Testis (tissue), 3 donors: ENCODE measurements around the gene AQP2. TPM values are rescaled to one million over a fixed set of nuclear protein-coding genes. Genes with fewer than 3 reads are reported as not detected.

Source experiments
- DNase-seq: peaks from one replicate; pipeline ENCODE4 v3.0.0-alpha.2; 2019
- H3K27ac ChIP-seq, 2 donors: fragments of 200-600 bp; sonication (generic); one replicate each; pipeline ENCODE4 v1.5.1; 2019
- H3K27me3 ChIP-seq: fragments of 200-600 bp; sonication (generic); one replicate; pipeline ENCODE4 v1.5.1; 2019
- H3K36me3 ChIP-seq: fragments of 200-600 bp; sonication (generic); one replicate; pipeline ENCODE4 v1.5.1; 2017; ENCODE audit warnings: low read depth; ENCODE audit errors: missing control alignments
- H3K4me1 ChIP-seq: fragments of 200-600 bp; sonication (generic); one replicate; pipeline ENCODE4 v1.5.1; 2019
- H3K4me3 ChIP-seq, 2 donors: fragments of 200-600 bp; sonication (generic); one replicate each; pipeline ENCODE4 v1.5.1; 2017 to 2019
- H3K9me3 ChIP-seq: fragments of 200-600 bp; sonication (generic); one replicate; pipeline ENCODE4 v1.5.1; 2017
- CTCF ChIP-seq, 3 experiments: fragments of 450-650 bp in 2 of 3; fragments of 200-600 bp in 1 of 3; sonication (generic) in 1 of 3; IDR thresholded peaks; one replicate each; pipeline ENCODE4 v1.5.1; 2016 to 2019; ENCODE audit warnings: antibody characterized with exemption in 3 of 3, mild to moderate bottlenecking in 2 of 3, moderate library complexity in 1 of 3
- POLR2A ChIP-seq: fragments of 450-650 bp; IDR thresholded peaks from one replicate; pipeline ENCODE4 v1.6.1; 2017; ENCODE audit warnings: antibody characterized with exemption, mild to moderate bottlenecking, moderate library complexity
- WGBS, 2 donors: methylation state at CpG; one replicate each; pipeline ENCODE4 v1.1.5; 2018; 5-methylcytosine and 5-hydroxymethylcytosine counted together
- intact Hi-C: fragments of 100-400 bp; cut with DNase I; formaldehyde crosslinking; loops from one replicate; pipeline ENCODE4 v1.15.1; 2023; ENCODE audit warnings: low total_unique reads
- polyA plus RNA-seq: library from polyadenylated mRNA; stranded (reverse); fragments of 350-450 nt; fragmentation: Illumina TruSeq; extraction: RNeasy Lipid Tissue Mini Kit (QIAGEN cat#74804); gene quantifications from one replicate; pipeline ENCODE4 v1.2.3, GENCODE V29; 2014; ENCODE audit warnings: low read depth, low replicate concordance; ENCODE audit not compliant: insufficient read depth
- total RNA-seq, 2 donors: library from RNA; depleted of rRNA; stranded (reverse); fragments of >200 nt; gene quantifications; one replicate each; pipeline ENCODE4 v1.2.3, GENCODE V29; 2016

AQP2 gene
- total and polyA plus RNA-seq, 3 donors from 2014 or later: 0.79 to 1.9 (median 1.1) TPM

DNA sequence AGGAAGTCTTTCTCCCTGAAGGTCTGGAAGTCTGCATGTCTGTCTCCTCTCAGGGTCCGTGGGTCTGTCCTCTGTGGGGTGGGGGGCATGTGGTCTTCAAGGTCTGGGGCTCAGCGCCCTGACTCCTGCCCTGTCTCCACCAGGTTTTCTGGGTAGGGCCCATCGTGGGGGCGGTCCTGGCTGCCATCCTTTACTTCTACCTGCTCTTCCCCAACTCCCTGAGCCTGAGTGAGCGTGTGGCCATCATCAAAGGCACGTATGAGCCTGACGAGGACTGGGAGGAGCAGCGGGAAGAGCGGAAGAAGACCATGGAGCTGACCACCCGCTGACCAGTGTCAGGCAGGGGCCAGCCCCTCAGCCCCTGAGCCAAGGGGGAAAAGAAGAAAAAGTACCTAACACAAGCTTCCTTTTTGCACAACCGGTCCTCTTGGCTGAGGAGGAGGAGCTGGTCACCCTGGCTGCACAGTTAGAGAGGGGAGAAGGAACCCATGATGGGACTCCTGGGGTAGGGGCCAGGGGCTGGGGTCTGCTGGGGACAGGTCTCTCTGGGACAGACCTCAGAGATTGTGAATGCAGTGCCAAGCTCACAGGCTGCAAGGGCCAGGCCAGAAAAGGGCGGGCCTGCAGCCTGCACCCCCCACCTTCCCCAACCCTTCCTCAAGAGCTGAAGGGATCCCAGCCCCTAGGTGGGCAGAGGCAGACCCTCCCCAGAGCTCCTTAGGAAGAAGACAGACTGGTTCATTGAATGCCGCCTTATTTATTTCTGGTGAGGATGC, 14.5 kb downstream of the AQP2 start:
- DNase-seq: no peak
- intact Hi-C loops: no loop called here

DNA sequence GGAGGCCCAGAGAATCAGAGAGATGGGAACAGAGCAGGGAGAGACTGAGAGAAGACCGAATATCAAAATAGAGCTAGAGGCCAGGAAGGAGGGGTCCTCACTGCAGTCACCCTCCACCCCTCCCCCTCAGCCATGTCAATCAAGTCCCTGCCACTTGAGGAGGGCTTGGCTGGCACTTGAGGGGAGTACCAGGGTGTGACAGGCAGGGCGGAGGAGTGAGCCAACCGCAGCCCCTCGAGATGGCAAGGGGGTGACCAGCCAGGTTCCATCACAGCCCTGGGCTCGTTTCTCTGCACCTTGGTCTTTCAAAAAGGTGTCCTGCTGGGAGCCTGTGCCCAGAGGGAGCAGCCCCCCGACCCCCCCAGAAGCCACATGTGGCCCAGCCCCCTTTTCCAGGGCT, 15.3 kb downstream of the AQP2 start:
- Histone ChIP-seq H3K27me3 (no peaks in the 10 kb centered on the region), H3K36me3 (no peaks in the 10 kb centered on the region), H3K27ac (no peak overlapping the region), H3K9me3 (no peaks in the 10 kb centered on the region), H3K4me3 (no peak overlapping the region), H3K4me1 (peaks cover 21% of the 10 kb centered on the region)
- intact Hi-C loops: no loop called here
- 80 to 81% methylated on average over 6 of the region's 6 CpGs for WGBS, 2 donors
- DNase-seq: no peak
- TF ChIP-seq CTCF (IDR thresholded peaks at IDR 0.05): no peak
- TF ChIP-seq POLR2A: no peak

More for the DNA sequence above, 14.5 kb downstream of the AQP2 start:
- H3K27me3 ChIP-seq: no peaks in the 10 kb centered on the region
- H3K27ac ChIP-seq: no peak overlapping the region
- WGBS, 2 donors: 64 to 72% methylated on average over 7 to 13 of the region's 13 CpGs
- no peaks in the 10 kb centered on the region for H3K9me3 ChIP-seq
- H3K4me1 ChIP-seq: peaks cover 23% of the 10 kb centered on the region
- TF ChIP-seq POLR2A: no peak
- TF ChIP-seq CTCF (IDR thresholded peaks at IDR 0.05): no peak
- no peak overlapping the region for H3K4me3 ChIP-seq
- H3K36me3 ChIP-seq: no peaks in the 10 kb centered on the region

GRCh38 chr12:49966511-49967041, 16.0 kb downstream of the AQP2 start:
- TF ChIP-seq CTCF (IDR thresholded peaks at IDR 0.05): no peak
- no peak for TF ChIP-seq POLR2A
- Histone ChIP-seq H3K27me3 (no peaks in the 10 kb centered on the region), H3K36me3 (no peaks in the 10 kb centered on the region), H3K4me1 (peaks cover 20% of the 10 kb centered on the region), H3K4me3 (no peak overlapping the region), H3K9me3 (no peaks in the 10 kb centered on the region), H3K27ac (no peak overlapping the region)
- WGBS, 2 donors: 47 to 61% methylated on average over 11 to 16 of the region's 16 CpGs
- intact Hi-C loops: no loop called here
- DNase-seq: no peak

DNA sequence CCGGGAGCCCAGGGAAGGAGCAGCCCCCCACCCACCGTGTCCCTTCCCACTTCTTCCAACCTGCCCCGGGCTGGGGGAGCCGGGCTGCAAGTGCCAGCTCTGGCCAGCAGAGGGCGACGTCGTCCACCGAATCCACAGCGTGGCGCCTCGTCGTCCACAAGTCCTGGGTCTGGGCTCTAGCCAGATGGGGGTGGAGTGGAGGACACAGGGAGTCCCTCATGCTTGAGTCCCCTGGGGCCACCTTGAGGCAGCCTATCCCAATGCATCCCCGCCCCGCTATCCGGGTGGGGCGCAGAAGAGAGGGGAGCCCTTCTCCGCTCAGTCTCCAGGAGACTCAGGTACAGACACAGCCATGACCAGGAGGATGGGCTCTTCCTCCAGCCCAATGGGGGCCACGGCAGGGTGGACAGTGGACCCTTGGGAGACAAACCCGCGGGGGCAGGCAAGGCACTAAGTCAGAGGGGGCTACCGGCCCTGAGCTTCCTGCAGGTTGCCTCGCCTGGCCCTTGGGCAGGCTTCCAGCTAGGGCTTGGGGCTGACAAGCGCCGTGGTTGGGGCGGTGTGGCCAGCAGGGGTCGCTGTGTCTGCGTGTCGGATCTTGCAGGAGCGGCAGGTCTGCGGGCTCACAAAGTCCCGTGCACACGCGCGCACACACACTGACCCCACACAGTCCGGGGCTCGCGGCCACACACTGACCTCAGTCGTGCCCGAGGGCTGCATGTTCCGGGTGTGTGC, 16.7 kb downstream of the AQP2 start:
- 1 to 2% methylated on average over 12 to 35 of the region's 40 CpGs for WGBS, 2 donors
- DNase-seq: peak; percentile 95
- Histone ChIP-seq H3K4me3 (peak overlapping the region; percentile 4 to 49), H3K27ac (no peak overlapping the region), H3K4me1 (peaks cover 20% of the 10 kb centered on the region), H3K36me3 (no peaks in the 10 kb centered on the region), H3K9me3 (no peaks in the 10 kb centered on the region), H3K27me3 (no peaks in the 10 kb centered on the region)
- TF ChIP-seq CTCF (IDR thresholded peaks at IDR 0.05) (peak; percentile 89 to 96 (median 92)), POLR2A (no peak)
- intact Hi-C loops: no loop called here
